HepG2 (cell line): ENCODE data around the gene IL27RA. TPM values are rescaled to one million over a fixed set of nuclear protein-coding genes. Genes with fewer than 3 reads are reported as not detected.

Experiments used
- DRAP1 ChIP-seq: IDR thresholded peaks from 2 replicates; pipeline ENCODE4 v1.6.1; 2016; ENCODE audit warnings: missing genetic modification reagents, missing compliant biosample characterization
- GPBP1L1 ChIP-seq: sonication (generic); formaldehyde crosslinking; IDR thresholded peaks from 2 replicates; pipeline ENCODE4 v1.5.0; 2020; ENCODE audit warnings: mild to moderate bottlenecking, missing genetic modification reagents
- HDAC2 ChIP-seq: sonication (generic); formaldehyde crosslinking; IDR thresholded peaks from 2 replicates; pipeline ENCODE4 v1.4.0; 2020; ENCODE audit warnings: missing genetic modification reagents
- JUND ChIP-seq: sonication (generic); formaldehyde crosslinking; IDR thresholded peaks from 2 replicates; pipeline ENCODE4 v1.8.0; 2022; ENCODE audit warnings: mild to moderate bottlenecking, missing genetic modification reagents
- KAT8 ChIP-seq: IDR thresholded peaks from 2 replicates; pipeline ENCODE4 v1.6.1; 2016; ENCODE audit warnings: missing genetic modification reagents, missing compliant biosample characterization
- MTERF4 ChIP-seq: sonication (generic); formaldehyde crosslinking; IDR thresholded peaks from 2 replicates; pipeline ENCODE4 v1.8.0; 2023; ENCODE audit warnings: mild to moderate bottlenecking, missing genetic modification reagents
- NFIB ChIP-seq: sonication (generic); formaldehyde crosslinking; IDR thresholded peaks from 2 replicates; pipeline ENCODE4 v1.9.0; 2021; ENCODE audit warnings: missing genetic modification reagents, mild to moderate bottlenecking, borderline replicate concordance
- SNAPC4 ChIP-seq: sonication (generic); formaldehyde crosslinking; IDR thresholded peaks from 2 replicates; pipeline ENCODE4 v1.4.0; 2020; ENCODE audit warnings: mild to moderate bottlenecking, missing genetic modification reagents
- SRSF1 ChIP-seq: fragments of 200-400 bp; formaldehyde crosslinking; optimal IDR thresholded peaks from 2 replicates; pipeline ENCODE3; 2017; ENCODE audit warnings: mild to moderate bottlenecking, low read depth, low read length, moderate library complexity
- TMF1 ChIP-seq: sonication (generic); formaldehyde crosslinking; IDR thresholded peaks from 2 replicates; pipeline ENCODE4 v1.8.1; 2022; ENCODE audit warnings: low read depth, missing genetic modification reagents
- ZBTB25 ChIP-seq: IDR thresholded peaks from 2 replicates; pipeline ENCODE4 v1.6.1; 2018; ENCODE audit warnings: missing genetic modification reagents
- ZFP91 ChIP-seq: sonication (generic); formaldehyde crosslinking; IDR thresholded peaks from 2 replicates; pipeline ENCODE4 v1.9.0; 2022; ENCODE audit warnings: missing genetic modification reagents, mild to moderate bottlenecking, borderline replicate concordance
- ZIK1 ChIP-seq: sonication (generic); formaldehyde crosslinking; IDR thresholded peaks from 2 replicates; pipeline ENCODE4 v1.5.0; 2020; ENCODE audit warnings: mild to moderate bottlenecking, low read depth, missing genetic modification reagents, borderline replicate concordance
- ZNF503 ChIP-seq: sonication (generic); formaldehyde crosslinking; IDR thresholded peaks from 2 replicates; pipeline ENCODE4 v1.4.0; 2020; ENCODE audit warnings: missing genetic modification reagents
- ZSCAN31 ChIP-seq: sonication (generic); formaldehyde crosslinking; IDR thresholded peaks from 2 replicates; pipeline ENCODE4 v1.5.0; 2020; ENCODE audit warnings: low read depth, mild to moderate bottlenecking, missing genetic modification reagents
- polyA plus RNA-seq, 8 experiments: library from polyadenylated mRNA; depleted of rRNA in 3 of 8; stranded (reverse) in 7 of 8; unstranded in 1 of 8; fragments of >200 nt; fragmentation: Illumina TruSeq in 4 of 8; extraction: Trizol in 4 of 8; gene quantifications; 2 replicates each; pipeline versions ENCODE4 v1.2.1 to v1.2.3, GENCODE V29; 2011 to 2016; ENCODE audit warnings: low read depth in 4 of 8, missing spikeins in 1 of 8, mixed read lengths in 1 of 8; ENCODE audit not compliant: insufficient read depth in 1 of 8
- total RNA-seq, 5 experiments: library from RNA; depleted of rRNA; stranded (reverse); fragments of >200 nt; fragmentation: Illumina TruSeq; extraction: Trizol; gene quantifications; 2 replicates each; pipeline ENCODE4 v1.2.3, GENCODE V29; 2016; ENCODE audit warnings: low read depth in 1 of 5

IL27RA gene
- total and polyA plus RNA-seq, 2 of the 13 experiments (the other 11 are each of a cell fraction or from before 2014, with no cell fraction given): 3.5 to 8.1 TPM

GRCh38 chr19:14006766-14007562 lies 24.6 kb upstream of the IL27RA start (continued):
- TF ChIP-seq GPBP1L1 (CRISPR knock-in tag) (no peak), SNAPC4 (peak; percentile 89; the same call in 1 of the 2 replicates), NFIB (CRISPR knock-in tag) (no peak), HDAC2 (CRISPR knock-in tag) (peak; percentile 74), SRSF1 (no peak), ZNF503 (CRISPR knock-in tag) (no peak), KAT8 (CRISPR knock-in tag) (peak; percentile 87), ZBTB25 (CRISPR knock-in tag) (peak; percentile 75; the same call in 1 of the 2 replicates), ZIK1 (no peak), DRAP1 (CRISPR knock-in tag) (no peak; the same call in none of the 2 replicates), MTERF4 (peak; percentile 88), ZFP91 (peak; percentile 88; the same call in 1 of the 2 replicates), JUND (CRISPR knock-in tag) (peak; percentile 99), ZSCAN31 (CRISPR knock-in tag) (peak; percentile 88), TMF1 (CRISPR knock-in tag) (peak; percentile 65; the same call in 1 of the 2 replicates)
